ENCODE measurements around the gene SLC35F1.

- TF ChIP-seq CTCF (IDR thresholded peaks at IDR 0.05) (no peak), POLR2A (IDR thresholded peaks at IDR 0.05) (no peak)
Observed at GRCh38 chr6:118353564-118353963, 446.5 kb downstream of the SLC35F1 start.
